GM13977 (cell line): ENCODE measurements around the gene LRRC8D.

Experiments used
- DNase-seq: peaks from one replicate; pipeline ENCODE4 v3.0.0; 2012; ENCODE audit warnings: low spot score
- in situ Hi-C: fragments of 300-500 bp; cut with MboI; formaldehyde crosslinking; loops from one replicate; pipeline ENCODE4 v1.12.0; 2022; ENCODE audit warnings: low sequenced_read_pairs, low pct_unique_long_range_greater_than_20kb, mixed read lengths, inconsistent platforms; ENCODE audit not compliant: unreplicated experiment
- TF ChIP-seq, protein P1 (sequence below): IDR thresholded peaks from 2 replicates; pipeline ENCODE4 v1.5.1; 2012; ENCODE audit warnings: mild to moderate bottlenecking, control low read depth; ENCODE audit not compliant: insufficient read depth; ENCODE audit errors: extremely low read depth, missing control alignments

LRRC8D gene

DNA sequence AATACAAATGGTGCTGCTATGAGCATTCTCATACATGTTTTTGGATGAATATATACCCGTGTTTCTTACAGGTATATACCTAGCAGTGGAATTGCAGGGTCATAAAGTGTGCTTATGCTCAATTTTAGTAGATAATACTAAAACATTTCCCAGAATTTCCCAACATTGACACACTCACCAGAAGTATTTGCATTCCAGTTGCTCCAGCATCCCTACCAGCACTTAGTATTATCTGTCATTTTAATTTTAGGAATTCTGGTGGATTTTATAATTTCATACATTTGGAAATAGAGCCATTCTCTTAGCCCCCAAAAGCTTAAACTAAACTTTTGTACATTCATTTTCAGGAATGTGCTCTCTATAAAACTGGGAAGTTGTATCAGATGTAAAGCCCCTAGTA is 106.6 kb downstream of the LRRC8D start:
- DNase-seq, result no peak
- in situ Hi-C loops, result no loop called here
- TF ChIP-seq, protein P1, sequence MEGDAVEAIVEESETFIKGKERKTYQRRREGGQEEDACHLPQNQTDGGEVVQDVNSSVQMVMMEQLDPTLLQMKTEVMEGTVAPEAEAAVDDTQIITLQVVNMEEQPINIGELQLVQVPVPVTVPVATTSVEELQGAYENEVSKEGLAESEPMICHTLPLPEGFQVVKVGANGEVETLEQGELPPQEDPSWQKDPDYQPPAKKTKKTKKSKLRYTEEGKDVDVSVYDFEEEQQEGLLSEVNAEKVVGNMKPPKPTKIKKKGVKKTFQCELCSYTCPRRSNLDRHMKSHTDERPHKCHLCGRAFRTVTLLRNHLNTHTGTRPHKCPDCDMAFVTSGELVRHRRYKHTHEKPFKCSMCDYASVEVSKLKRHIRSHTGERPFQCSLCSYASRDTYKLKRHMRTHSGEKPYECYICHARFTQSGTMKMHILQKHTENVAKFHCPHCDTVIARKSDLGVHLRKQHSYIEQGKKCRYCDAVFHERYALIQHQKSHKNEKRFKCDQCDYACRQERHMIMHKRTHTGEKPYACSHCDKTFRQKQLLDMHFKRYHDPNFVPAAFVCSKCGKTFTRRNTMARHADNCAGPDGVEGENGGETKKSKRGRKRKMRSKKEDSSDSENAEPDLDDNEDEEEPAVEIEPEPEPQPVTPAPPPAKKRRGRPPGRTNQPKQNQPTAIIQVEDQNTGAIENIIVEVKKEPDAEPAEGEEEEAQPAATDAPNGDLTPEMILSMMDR, result no peak

DNA sequence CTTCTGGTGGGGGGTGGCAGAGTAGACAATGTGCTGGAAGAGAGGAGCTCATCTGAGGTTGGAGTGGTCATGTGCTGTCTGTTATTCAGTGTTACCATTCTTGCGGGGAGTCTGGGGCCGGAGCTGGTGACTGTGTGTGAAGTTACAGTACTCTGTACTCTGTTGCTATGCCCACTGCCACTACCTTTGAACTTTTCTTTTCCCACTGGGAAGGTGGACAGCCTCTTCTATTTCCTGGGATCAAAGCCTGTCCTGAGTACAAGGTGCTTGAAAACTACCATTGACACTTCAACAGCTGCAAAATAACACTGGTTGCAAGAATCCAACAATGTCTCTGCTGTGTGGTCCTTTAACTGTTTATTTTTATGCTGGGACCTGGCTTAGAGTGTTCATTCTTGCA is 107.7 kb downstream of the LRRC8D start:
- TF ChIP-seq, protein P1, result no peak
- no peak for DNase-seq
- in situ Hi-C loops, result no loop called here

DNA sequence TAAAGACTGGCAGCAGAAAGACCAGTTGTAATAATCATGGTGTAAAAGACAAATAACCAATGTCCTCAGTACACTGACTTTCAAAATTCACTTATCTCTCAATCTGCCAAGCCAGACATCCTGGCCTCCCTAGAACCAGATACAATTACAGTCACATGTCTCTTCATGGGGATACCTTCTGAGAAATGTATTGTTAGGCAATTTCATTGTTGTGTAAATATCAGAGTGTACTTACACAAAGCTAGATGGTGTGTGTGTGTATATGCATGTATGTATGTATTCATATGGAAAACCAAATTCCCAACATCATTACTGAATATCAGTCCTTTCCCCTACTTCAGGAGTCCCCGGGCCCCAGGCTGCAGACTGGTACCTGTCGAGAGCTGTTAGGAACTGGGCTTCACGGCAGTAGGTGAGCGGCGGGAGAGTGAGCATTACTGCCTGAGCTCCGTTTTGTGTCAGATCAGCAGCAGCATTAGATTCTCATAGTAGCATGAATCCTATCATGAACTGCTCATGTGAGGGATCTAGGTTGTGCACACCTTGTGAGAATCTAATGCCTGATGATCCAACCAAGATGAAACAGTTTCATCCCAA is 108.7 kb downstream of the LRRC8D start:
- in situ Hi-C loops, result no loop called here
- no peak for DNase-seq
- TF ChIP-seq, protein P1, result no peak

DNA sequence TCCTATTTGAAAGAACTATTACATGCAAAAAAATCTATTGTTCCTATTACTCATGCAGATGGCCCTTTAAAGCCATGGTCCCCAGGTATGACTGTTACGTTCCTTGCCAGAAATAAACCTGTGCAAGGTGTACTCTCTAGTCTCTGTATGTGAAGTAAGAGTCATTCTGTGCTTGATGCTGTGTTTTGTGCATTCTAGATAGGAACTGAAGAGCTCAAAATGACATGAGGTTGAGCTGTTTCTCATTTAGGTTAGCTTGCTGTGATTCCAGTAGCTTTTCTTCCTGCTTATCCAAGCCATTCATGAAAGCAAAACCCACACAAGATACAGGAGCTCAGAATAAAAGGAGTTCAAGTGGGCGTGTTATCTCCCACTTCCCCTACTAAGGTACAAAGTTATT is 109.7 kb downstream of the LRRC8D start:
- in situ Hi-C loops, result no loop called here
- TF ChIP-seq, protein P1, result no peak

DNA sequence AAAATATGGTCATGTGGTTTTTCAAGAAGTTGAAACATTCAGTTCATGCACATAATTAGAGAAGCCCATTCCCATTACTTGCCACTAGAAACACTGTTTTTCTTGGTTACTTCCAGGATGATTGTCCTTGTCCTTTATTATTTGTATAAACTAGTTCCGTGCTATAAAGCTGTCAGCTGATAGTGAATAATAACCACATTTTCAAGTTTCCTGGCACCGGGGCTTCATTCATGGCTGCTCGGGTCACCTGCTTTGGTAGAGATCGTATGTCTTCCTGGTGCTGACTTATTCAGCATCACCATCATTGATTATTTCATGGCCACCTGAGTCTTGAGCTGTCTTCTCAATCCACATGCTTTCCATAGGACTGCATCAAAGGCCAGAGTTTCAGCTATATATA is 111.1 kb downstream of the LRRC8D start:
- in situ Hi-C loops, result no loop called here
- DNase-seq, result no peak
- TF ChIP-seq, protein P1, result no peak

More for the DNA sequence above, 109.7 kb downstream of the LRRC8D start:
- DNase-seq, result no peak

DNA sequence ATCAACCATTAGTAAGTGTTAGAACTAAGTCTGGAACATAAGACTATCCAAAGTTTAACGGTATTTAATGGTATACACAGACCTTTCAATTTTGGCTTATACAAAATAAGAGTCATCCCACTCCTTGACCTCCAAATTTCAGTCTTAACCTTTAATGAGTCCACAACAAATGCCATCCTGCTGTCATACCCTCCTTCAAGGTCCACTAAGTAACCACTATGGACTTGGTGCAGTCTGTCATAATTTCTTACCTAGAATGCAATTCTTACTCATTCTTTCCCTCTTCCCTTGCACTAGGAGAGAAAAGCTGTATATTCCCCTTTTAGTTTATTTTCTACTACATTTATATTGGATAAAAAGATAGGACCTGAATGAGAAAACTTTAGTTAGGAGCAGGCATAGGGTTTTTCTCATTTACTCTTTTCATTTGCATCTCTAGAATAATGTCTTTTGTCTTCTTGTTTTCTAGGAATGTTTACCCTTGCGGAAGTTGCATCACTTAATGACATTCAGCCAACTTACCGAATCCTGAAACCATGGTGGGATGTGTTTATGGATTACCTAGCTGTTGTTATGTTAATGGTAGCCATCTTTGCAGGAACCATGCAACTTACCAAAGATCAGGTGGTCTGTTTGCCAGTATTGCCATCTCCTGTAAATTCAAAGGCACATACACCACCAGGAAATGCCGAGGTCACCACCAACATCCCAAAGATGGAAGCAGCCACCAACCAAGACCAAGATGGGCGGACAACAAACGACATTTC is 111.9 kb downstream of the LRRC8D start:
- TF ChIP-seq, protein P1, result no peak
- in situ Hi-C loops, result no loop called here
- no peak for DNase-seq
